Activated CD8-positive, alpha-beta T cell treated with anti-CD3 and anti-CD28 coated beads, Interleukin-2, amount 10 ng/mL, durations not matched to agents 7 days and 5 days (primary cell): ENCODE data around the gene GLRX. TPM values are rescaled to one million over a fixed set of nuclear protein-coding genes. Genes with fewer than 3 reads are reported as not detected.
A peak's percentile ranks its signal among the peaks of the same experiment; 100 is the strongest.

ENCODE experiments used
- ATAC-seq: fragments of 150-1000 bp; cut with Tn5 transposase; one replicate; pipeline ENCODE4 v1.10.0; 2021; ENCODE audit warnings: moderate library complexity
- CTCF ChIA-PET: fragments of 350-600 bp; sonication (Branson Sonifier 250); formaldehyde crosslinking; loops from one replicate; lab custom pipeline; 2021; ENCODE audit warnings: antibody characterized with exemption; lab: Charles Lee
- POLR2A ChIA-PET: fragments of 350-600 bp; sonication (Branson Sonifier 250); formaldehyde crosslinking; loops from one replicate; lab custom pipeline; 2021; ENCODE audit warnings: antibody characterized with exemption; lab: Charles Lee
- DNase-seq: peaks from one replicate; pipeline ENCODE4 v3.0.0-alpha.2; 2020
- H3K27ac Mint-ChIP-seq: one replicate; pipeline ENCODE4 v1.8.0; 2021; ENCODE audit warnings: mild to moderate bottlenecking, mixed read lengths
- H3K27me3 Mint-ChIP-seq: one replicate; pipeline ENCODE4 v1.8.0; 2021; ENCODE audit warnings: low read depth, mixed read lengths
- H3K36me3 Mint-ChIP-seq: one replicate; pipeline ENCODE4 v1.8.0; 2021; ENCODE audit warnings: low read depth, mixed read lengths
- H3K4me1 Mint-ChIP-seq: one replicate; pipeline ENCODE4 v1.8.0; 2021; ENCODE audit warnings: low read depth, mixed read lengths
- H3K4me3 Mint-ChIP-seq: one replicate; pipeline ENCODE4 v1.8.0; 2021; ENCODE audit warnings: mild to moderate bottlenecking, mixed read lengths
- H3K9me3 Mint-ChIP-seq: one replicate; pipeline ENCODE4 v1.8.0; 2022; ENCODE audit warnings: mixed read lengths; ENCODE audit not compliant: insufficient read depth
- total RNA-seq, 2 experiments: library from RNA; stranded (reverse); gene quantifications; one replicate each; pipeline ENCODE4 v1.2.3, GENCODE V29; 2021

The GLRX gene
- total RNA-seq, 2 experiments from 2014 or later: 65.4 to 67.4 TPM

DNA sequence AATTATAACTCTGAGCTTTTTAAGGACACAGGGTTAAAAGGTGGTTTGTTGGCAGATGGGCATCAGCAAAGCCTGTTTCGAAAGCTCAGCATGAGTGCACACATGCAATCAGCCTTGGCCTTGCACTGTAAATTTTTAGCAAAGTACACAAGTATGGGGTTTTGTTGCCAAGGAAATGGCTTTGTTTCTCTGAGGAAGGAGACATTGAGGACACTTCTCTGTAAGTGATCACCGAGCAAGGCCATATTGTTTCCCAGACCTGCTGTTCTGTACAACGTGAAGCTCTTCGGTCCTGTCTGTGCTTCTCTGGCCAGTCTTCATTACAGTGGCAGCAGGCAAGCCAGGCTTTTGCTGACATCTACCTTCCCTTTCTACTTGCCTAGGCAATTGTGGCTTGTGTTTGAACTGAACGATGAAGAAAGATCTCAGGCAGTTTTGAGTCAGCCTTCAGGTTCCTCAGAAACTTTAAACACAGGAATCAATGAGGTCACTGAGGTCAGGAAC is 27.9 kb upstream of the GLRX start:
- POLR2A ChIA-PET: no interaction called here
- H3K27me3 Mint-ChIP-seq: peaks cover 18% of the 10 kb centered on the region
- peaks cover 7% of the 10 kb centered on the region for H3K4me1 Mint-ChIP-seq
- ATAC-seq (no peak), DNase-seq (no peak)
- no peak overlapping the region for H3K27ac Mint-ChIP-seq
- H3K9me3 Mint-ChIP-seq: no peaks in the 10 kb centered on the region
- CTCF ChIA-PET: interaction anchor here (0.6 to 22.7 kb wide), 6 partner anchors 9 to 486 kb away, joined by 3 to 536 read pairs (median 14); no protein-coding TSS in a partner anchor
- H3K4me3 Mint-ChIP-seq: no peak overlapping the region
- no peaks in the 10 kb centered on the region for H3K36me3 Mint-ChIP-seq

DNA sequence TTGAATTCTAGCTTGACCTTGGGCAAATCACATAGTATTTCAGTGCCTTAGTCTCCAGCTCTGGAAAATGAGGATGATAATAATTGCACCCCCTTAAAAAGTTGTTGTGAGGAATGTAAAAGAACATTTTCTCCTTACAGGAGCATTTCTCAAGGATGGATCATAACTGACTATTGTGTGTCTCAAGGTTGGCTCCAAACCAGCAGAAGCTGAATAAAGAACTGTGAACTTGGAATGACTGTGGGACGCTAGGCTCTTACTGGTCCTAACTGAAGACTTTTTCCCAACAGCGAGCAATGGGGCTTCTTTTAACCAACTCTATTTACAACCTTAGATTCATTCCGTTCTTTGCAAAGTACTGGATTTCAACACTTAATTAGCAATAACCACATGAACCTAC is 26.2 kb upstream of the GLRX start:
- Mint-ChIP-seq H3K36me3 (no peaks in the 10 kb centered on the region), H3K9me3 (no peaks in the 10 kb centered on the region), H3K27ac (no peak overlapping the region), H3K4me3 (no peak overlapping the region), H3K27me3 (peaks cover 21% of the 10 kb centered on the region), H3K4me1 (peaks cover 17% of the 10 kb centered on the region)
- no peak for DNase-seq
- ATAC-seq: no peak
- ChIA-PET POLR2A (no interaction called here), CTCF (interaction anchor here (0.6 to 22.7 kb wide), 14 partner anchors 11 to 632 kb away, joined by 3 to 536 read pairs (median 8); partner anchors contain the start of gene RFESD)

DNA sequence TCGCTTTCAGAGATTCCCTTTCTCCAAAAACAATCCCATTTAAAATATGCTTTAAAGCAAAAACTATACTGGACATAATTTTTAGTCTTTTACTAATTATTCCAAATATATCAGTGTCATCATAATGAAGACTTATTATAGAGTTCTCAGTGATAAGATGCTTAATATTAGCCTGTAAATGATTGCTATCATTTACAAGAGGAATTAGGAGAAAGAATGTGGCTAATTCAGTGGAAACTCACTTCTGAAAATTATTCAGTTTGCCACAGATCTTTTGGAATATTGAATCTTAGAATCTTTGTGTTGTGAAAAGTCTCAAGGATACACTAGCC is 24.7 kb upstream of the GLRX start:
- ATAC-seq (no peak), DNase-seq (no peak)
- ChIA-PET POLR2A (interaction anchor here (1.4 kb wide), 1 partner anchor 15 kb away, joined by 3 read pairs; no protein-coding TSS in a partner anchor), CTCF (interaction anchor here (0.6 to 22.7 kb wide), 21 partner anchors 10 to 489 kb away, joined by 3 to 536 read pairs (median 6); partner anchors contain the start of gene RFESD)
- peaks cover 31% of the 10 kb centered on the region for H3K4me1 Mint-ChIP-seq
- no peak overlapping the region for H3K27ac Mint-ChIP-seq
- no peaks in the 10 kb centered on the region for H3K9me3 Mint-ChIP-seq
- no peaks in the 10 kb centered on the region for H3K36me3 Mint-ChIP-seq
- peaks cover 21% of the 10 kb centered on the region for H3K27me3 Mint-ChIP-seq
- no peak overlapping the region for H3K4me3 Mint-ChIP-seq

DNA sequence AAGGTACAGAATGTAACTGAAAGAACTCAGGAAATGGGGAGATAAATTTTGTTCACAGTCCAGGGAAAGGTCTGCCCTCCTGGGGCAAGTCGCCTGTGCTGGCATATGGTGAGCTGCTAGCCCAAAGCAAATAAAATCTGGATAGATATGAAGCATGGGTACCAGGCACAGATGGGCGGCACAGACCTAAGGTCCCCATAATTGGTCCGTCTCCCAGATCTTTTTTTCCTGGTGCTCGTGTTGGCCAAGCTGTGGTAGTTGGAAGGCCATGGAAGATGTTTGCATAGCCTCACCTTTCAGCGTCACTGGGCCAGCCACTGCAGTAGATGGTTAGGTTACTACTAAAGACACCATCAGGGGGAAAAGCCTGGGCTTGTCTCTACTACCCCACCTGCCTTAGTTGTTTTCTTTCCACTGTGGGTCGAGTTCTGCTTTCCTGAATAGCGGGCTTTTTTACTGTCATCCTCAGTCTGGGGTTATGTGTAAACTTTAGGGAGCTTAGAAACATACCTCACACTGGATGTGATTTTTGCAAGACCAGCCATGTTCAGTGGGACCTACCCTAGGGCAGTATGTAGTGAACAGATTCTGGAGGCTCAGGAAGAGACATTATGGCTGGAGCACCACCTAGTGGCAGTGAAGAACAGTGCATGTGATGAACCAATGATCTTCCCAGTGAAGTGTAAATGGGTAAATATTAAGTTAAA is 24.2 kb upstream of the GLRX start:
- peak; percentile 57 for ATAC-seq
- H3K27ac Mint-ChIP-seq: no peak overlapping the region
- DNase-seq: peak; percentile 77
- H3K4me1 Mint-ChIP-seq: peaks cover 36% of the 10 kb centered on the region
- no peak overlapping the region for H3K4me3 Mint-ChIP-seq
- H3K27me3 Mint-ChIP-seq: peaks cover 21% of the 10 kb centered on the region
- ChIA-PET CTCF (interaction anchor here (0.6 to 22.7 kb wide), 27 partner anchors 9 to 490 kb away, joined by 3 to 536 read pairs (median 5); partner anchors contain the start of gene RFESD), POLR2A (no interaction called here)
- H3K36me3 Mint-ChIP-seq: no peaks in the 10 kb centered on the region
- no peaks in the 10 kb centered on the region for H3K9me3 Mint-ChIP-seq

DNA sequence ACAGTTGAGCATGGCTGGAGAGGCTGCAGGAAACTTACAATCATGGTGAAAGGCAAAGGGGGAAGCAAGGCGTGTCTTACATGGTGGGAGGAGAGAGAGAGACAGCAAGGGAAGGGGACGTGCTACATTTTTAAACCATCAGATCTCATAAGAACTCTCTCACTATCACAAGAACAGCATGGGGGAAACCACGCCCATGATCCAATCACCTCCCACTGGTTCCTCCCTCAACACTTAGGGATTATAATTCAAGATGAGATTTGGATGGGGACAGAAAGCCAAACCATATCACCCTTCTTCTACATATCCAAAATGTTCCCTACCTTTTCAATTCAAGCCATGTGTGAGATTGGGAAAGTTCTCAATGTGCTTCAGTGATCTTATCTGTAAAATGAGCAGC is 22.9 kb upstream of the GLRX start:
- Mint-ChIP-seq H3K27me3 (peaks cover 21% of the 10 kb centered on the region), H3K9me3 (no peaks in the 10 kb centered on the region), H3K4me3 (no peak overlapping the region), H3K36me3 (no peaks in the 10 kb centered on the region), H3K27ac (no peak overlapping the region), H3K4me1 (peaks cover 36% of the 10 kb centered on the region)
- POLR2A ChIA-PET: no interaction called here
- DNase-seq: no peak
- no peak for ATAC-seq
- CTCF ChIA-PET: interaction anchor here (1.6 to 22.7 kb wide), 4 partner anchors 8 to 202 kb away, joined by 5 to 536 read pairs (median 24); no protein-coding TSS in a partner anchor

DNA sequence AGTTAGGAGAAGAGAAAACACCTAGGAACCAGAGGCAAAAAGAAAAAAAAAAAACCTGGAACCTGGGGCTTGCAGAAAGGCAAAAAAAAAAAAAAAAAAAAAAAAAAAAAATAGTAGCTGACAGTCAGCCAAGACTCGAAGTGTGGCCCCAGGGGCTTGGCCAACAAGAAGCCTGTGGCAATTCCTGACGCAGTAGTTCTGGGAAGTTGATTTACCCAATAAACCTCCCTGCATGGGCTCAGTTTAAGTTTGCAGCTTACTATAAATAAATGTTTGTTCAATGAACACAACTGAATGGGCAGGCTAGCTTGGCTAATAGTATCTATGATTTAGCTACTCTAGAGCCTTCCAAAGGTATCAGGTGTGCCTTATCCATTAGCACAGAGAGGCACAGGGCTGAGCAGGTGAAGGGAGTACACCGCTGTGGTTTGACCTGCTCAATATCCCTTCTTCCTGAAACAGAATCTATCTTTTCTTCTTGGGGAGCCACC is 21.3 kb upstream of the GLRX start:
- ChIA-PET CTCF (interaction anchor here (0.7 to 22.7 kb wide), 14 partner anchors 8 to 492 kb away, joined by 3 to 536 read pairs (median 4); partner anchors contain the start of genes GLRX and RFESD), POLR2A (interaction anchor here (1.2 kb wide), 1 partner anchor 9 kb away, joined by 5 read pairs; no protein-coding TSS in a partner anchor)
- peaks cover 42% of the 10 kb centered on the region for H3K4me1 Mint-ChIP-seq
- no peak overlapping the region for H3K27ac Mint-ChIP-seq
- DNase-seq (no peak), ATAC-seq (no peak)
- no peak overlapping the region for H3K4me3 Mint-ChIP-seq
- H3K27me3 Mint-ChIP-seq: peaks cover 14% of the 10 kb centered on the region
- H3K36me3 Mint-ChIP-seq: no peaks in the 10 kb centered on the region
- no peaks in the 10 kb centered on the region for H3K9me3 Mint-ChIP-seq

DNA sequence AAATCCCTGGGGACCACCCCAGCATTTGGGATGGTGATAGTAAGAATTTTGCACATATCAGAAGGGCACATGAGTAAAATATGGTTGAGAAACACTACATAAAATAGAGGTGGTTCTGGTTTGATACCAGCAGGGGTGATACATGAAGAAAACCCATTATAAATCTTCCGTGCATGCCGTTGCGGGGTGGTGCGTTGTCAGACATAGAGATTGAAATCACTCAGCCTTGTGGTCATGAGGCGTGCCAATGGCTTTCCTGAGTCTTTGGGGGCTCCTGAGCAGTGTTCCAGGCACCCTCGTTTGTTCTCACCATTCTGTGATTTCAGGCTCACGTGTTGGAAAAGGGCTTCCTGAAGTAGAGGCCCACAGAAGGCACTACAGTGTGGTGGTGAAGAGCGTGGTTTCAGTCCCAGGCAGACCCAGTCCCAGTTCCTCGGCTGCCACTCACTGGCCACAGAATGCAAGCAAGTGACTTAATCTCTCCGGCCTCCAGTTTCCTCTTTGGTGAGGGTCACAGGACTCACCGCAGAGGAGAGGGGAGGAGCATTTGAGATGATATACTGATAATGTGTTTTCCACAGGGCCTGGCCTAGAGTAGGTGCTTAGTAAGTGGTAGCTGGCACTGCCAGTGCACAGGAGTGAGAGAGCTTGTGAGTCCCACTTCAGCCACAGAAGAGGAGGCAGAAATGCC is 20.5 kb upstream of the GLRX start:
- H3K36me3 Mint-ChIP-seq: no peaks in the 10 kb centered on the region
- CTCF ChIA-PET: interaction anchor here (0.7 to 22.7 kb wide), 14 partner anchors 8 to 493 kb away, joined by 3 to 536 read pairs (median 4); partner anchors contain the start of genes GLRX and RFESD
- peak; percentile 91 for ATAC-seq

DNA sequence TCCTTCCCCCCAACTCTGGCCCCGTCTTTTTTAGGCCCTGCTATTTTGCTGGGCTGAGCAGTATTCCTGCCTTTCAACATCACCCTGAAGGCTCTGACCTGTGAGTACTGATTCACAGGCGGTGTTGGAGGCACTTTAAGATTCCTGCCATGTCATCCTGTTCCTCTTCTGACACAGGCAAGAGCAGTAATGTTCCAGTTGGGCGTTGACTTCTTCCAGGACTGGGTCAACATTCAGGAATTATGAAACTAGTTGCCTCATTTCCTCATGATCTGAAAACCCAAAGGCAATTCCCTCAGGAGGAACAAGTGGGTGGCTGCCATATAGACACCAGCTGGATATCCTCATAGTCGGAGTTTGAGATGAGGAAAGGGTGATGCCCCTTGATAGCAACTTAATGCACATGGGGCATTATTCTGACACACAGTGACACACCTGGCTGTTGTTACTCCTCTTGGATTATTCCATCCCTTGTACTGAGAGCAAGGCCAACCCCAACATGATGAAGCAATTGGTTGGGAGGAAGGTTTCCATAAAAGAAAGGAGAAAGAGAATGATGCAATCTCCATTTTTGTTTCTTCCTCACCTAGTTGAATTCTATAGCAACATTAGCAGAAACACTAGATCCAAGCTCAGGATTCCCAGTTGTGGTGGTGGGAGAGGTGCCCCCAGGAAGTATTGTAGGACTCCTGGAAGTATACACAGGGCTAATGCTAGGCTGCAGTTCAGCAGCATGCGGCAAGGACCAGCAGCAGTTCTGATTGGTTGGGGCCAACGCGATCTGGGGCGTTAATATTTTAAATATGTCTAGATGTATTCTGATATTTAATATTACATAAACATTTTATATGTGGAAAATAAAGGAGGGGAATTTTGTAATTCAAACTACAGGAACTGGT is 19.6 kb upstream of the GLRX start:
- Mint-ChIP-seq H3K27ac (no peak overlapping the region), H3K36me3 (no peaks in the 10 kb centered on the region), H3K9me3 (no peaks in the 10 kb centered on the region), H3K4me1 (peaks cover 54% of the 10 kb centered on the region), H3K4me3 (no peak overlapping the region), H3K27me3 (peaks cover 3% of the 10 kb centered on the region)
- POLR2A ChIA-PET: no interaction called here
- ATAC-seq (no peak), DNase-seq (no peak)
- CTCF ChIA-PET: interaction anchor here (0.6 to 22.7 kb wide), 3 partner anchors 60 to 558 kb away, joined by 3 to 536 read pairs (median 3); no protein-coding TSS in a partner anchor

More for the DNA sequence above, 20.5 kb upstream of the GLRX start:
- no peaks in the 10 kb centered on the region for H3K9me3 Mint-ChIP-seq
- H3K4me3 Mint-ChIP-seq: no peak overlapping the region
- peak overlapping the region; percentile 55 for H3K27ac Mint-ChIP-seq
- POLR2A ChIA-PET: interaction anchor here (1.2 kb wide), 1 partner anchor 8 kb away, joined by 5 read pairs; no protein-coding TSS in a partner anchor
- H3K27me3 Mint-ChIP-seq: peaks cover 9% of the 10 kb centered on the region
- peaks cover 47% of the 10 kb centered on the region for H3K4me1 Mint-ChIP-seq
- peak; percentile 73 for DNase-seq

DNA sequence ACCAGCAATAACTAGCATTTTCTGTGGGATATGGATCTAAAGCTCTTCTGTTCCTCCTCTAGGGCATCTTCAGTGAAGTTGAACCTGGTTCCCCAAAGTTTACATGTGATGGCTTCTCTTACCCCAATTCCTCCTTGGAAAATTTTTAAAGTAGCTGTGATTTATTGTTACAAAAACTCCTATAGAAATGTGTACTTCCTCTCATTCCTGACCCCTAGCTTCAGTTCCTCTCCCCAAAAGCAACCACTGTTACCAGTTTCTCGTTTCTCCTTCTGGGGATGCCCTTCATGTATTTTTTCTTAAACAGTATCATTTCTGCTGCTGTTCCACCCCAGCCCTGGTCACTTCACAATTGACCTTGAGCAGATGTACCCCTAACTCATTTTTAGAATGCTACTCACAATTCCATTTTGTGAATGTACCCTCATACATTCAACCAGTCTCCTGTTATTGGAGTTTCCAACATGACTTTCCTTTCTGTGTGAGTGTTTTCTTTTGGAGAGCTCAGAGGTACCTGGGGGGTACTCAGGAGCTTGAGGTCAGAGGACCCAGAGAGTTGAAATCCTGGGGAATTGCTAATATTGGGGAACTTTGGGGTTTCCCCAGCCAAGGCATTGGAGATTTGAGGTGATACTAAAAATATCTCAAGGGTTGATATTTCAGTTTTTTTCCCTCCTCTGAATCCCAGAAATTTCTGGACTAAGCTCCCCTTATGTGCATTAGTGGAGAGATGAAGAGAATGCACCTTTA is 18.6 kb upstream of the GLRX start:
- DNase-seq: no peak
- Mint-ChIP-seq H3K4me3 (no peak overlapping the region), H3K4me1 (peaks cover 60% of the 10 kb centered on the region), H3K9me3 (no peaks in the 10 kb centered on the region), H3K27me3 (peaks cover 3% of the 10 kb centered on the region), H3K27ac (no peak overlapping the region), H3K36me3 (no peaks in the 10 kb centered on the region)
- POLR2A ChIA-PET: interaction anchor here (0.5 kb wide), 1 partner anchor 211 kb away, joined by 3 read pairs; no protein-coding TSS in a partner anchor
- ATAC-seq: no peak
- CTCF ChIA-PET: interaction anchor here (1.0 to 22.7 kb wide), 6 partner anchors 7 to 194 kb away, joined by 3 to 536 read pairs (median 5); partner anchors contain the start of gene RFESD

DNA sequence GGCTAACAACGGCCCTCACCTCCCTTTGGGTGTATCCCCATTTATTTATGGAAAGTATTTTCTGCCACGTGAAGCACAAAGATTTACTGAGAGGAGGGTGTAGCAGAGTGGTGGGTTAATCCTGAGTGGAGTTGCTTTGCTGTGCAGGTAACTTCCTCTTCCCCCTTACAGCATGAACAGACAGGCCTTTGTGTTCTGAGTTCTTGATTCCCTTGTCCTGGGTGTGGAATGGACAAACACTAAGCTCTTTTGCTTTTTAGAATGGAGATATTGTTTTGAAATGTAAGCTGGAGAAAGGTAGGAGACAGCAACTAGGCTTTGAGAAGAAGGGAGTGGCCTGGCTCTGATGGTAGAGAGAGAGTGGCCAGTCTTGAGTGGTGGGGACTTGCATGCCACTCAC is 17.1 kb upstream of the GLRX start:
- no peaks in the 10 kb centered on the region for H3K36me3 Mint-ChIP-seq
- H3K9me3 Mint-ChIP-seq: no peaks in the 10 kb centered on the region
- ChIA-PET POLR2A (no interaction called here), CTCF (interaction anchor here (1.5 to 22.7 kb wide), 4 partner anchors 8 to 193 kb away, joined by 6 to 536 read pairs (median 75); partner anchors contain the start of genes GLRX and RFESD)
- H3K27me3 Mint-ChIP-seq: no peaks in the 10 kb centered on the region
- peaks cover 62% of the 10 kb centered on the region for H3K4me1 Mint-ChIP-seq
- ATAC-seq: no peak
- no peak for DNase-seq
- no peak overlapping the region for H3K4me3 Mint-ChIP-seq
- H3K27ac Mint-ChIP-seq: no peak overlapping the region
